MG63 (cell line): ENCODE data around the gene THSD7A. TPM values are rescaled to one million over a fixed set of nuclear protein-coding genes. Genes with fewer than 3 reads are reported as not detected.

Source experiments
- DNase-seq: peaks from one replicate; pipeline ENCODE4 v3.0.0-alpha.2; 2020
- H3K27me3 ChIP-seq: fragments of 250-450 bp; sonication (Bioruptor Pico); 2 replicates; pipeline ENCODE4 v1.5.1; 2020; ENCODE audit warnings: mild to moderate bottlenecking, moderate library complexity
- H3K36me3 ChIP-seq: fragments of 250-450 bp; sonication (Bioruptor Pico); 2 replicates; pipeline ENCODE4 v1.5.1; 2020; ENCODE audit warnings: mild to moderate bottlenecking, moderate library complexity
- H3K4me3 ChIP-seq: fragments of 250-450 bp; sonication (Bioruptor Pico); 2 replicates; pipeline ENCODE4 v1.5.1; 2020; ENCODE audit warnings: mild to moderate bottlenecking, moderate library complexity
- H3K9me3 ChIP-seq: fragments of 250-450 bp; sonication (Bioruptor Pico); 2 replicates; pipeline ENCODE4 v1.5.1; 2020; ENCODE audit warnings: mild to moderate bottlenecking, moderate library complexity
- total RNA-seq: library from RNA; depleted of rRNA; stranded (reverse); fragments of >200 nt; shearing (Covaris generic); gene quantifications from 2 replicates; pipeline ENCODE4 v1.2.3, GENCODE V29; 2014; ENCODE audit warnings: low replicate concordance

Gene THSD7A
- total RNA-seq, 1 experiment from 2014 or later, result not detected

- no peak for DNase-seq
- Histone ChIP-seq H3K4me3 (no peak overlapping the region), H3K27me3 (no peaks in the 10 kb centered on the region), H3K9me3 (no peaks in the 10 kb centered on the region; the same call in 1 of the 2 replicates), H3K36me3 (no peaks in the 10 kb centered on the region)
Measured at GRCh38 chr7:11355399-11356005, 476.5 kb downstream of the THSD7A start.

- DNase-seq, result no peak
Measured at GRCh38 chr7:11346302-11346701, 485.7 kb downstream of the THSD7A start.

GRCh38 chr7:11345621-11346020 lies 486.4 kb downstream of the THSD7A start:
- Histone ChIP-seq H3K4me3 (no peak overlapping the region), H3K9me3 (no peaks in the 10 kb centered on the region), H3K36me3 (no peaks in the 10 kb centered on the region), H3K27me3 (no peaks in the 10 kb centered on the region)
- no peak for DNase-seq

More at GRCh38 chr7:11346302-11346701, 485.7 kb downstream of the THSD7A start:
- Histone ChIP-seq H3K36me3 (no peaks in the 10 kb centered on the region), H3K27me3 (no peaks in the 10 kb centered on the region), H3K9me3 (no peaks in the 10 kb centered on the region), H3K4me3 (no peak overlapping the region)

GRCh38 chr7:11343818-11344413 lies 488.1 kb downstream of the THSD7A start:
- H3K27me3 ChIP-seq, result no peaks in the 10 kb centered on the region

GRCh38 chr7:11343136-11343535 lies 488.9 kb downstream of the THSD7A start:
- DNase-seq, result no peak
- no peaks in the 10 kb centered on the region for H3K9me3 ChIP-seq

More at GRCh38 chr7:11343818-11344413, 488.1 kb downstream of the THSD7A start:
- Histone ChIP-seq H3K9me3 (no peaks in the 10 kb centered on the region), H3K4me3 (no peak overlapping the region), H3K36me3 (no peaks in the 10 kb centered on the region)
- DNase-seq, result no peak

GRCh38 chr7:11341285-11341944 lies 490.6 kb downstream of the THSD7A start:
- Histone ChIP-seq H3K36me3 (no peaks in the 10 kb centered on the region), H3K9me3 (no peaks in the 10 kb centered on the region), H3K27me3 (no peaks in the 10 kb centered on the region), H3K4me3 (no peak overlapping the region)
- no peak for DNase-seq

More at GRCh38 chr7:11343136-11343535, 488.9 kb downstream of the THSD7A start:
- no peaks in the 10 kb centered on the region for H3K36me3 ChIP-seq
- H3K4me3 ChIP-seq, result no peak overlapping the region
- no peaks in the 10 kb centered on the region for H3K27me3 ChIP-seq

GRCh38 chr7:11336432-11336831 lies 495.6 kb downstream of the THSD7A start:
- Histone ChIP-seq H3K9me3 (no peaks in the 10 kb centered on the region), H3K4me3 (no peak overlapping the region), H3K27me3 (no peaks in the 10 kb centered on the region), H3K36me3 (no peaks in the 10 kb centered on the region)
- DNase-seq, result no peak

- no peaks in the 10 kb centered on the region for H3K9me3 ChIP-seq
Measured at GRCh38 chr7:11335947-11336346, 496.1 kb downstream of the THSD7A start.

GRCh38 chr7:11332865-11333228 lies 499.2 kb downstream of the THSD7A start:
- Histone ChIP-seq H3K4me3 (no peak overlapping the region), H3K9me3 (no peaks in the 10 kb centered on the region), H3K27me3 (no peaks in the 10 kb centered on the region), H3K36me3 (no peaks in the 10 kb centered on the region)
- no peak for DNase-seq

More at GRCh38 chr7:11335947-11336346, 496.1 kb downstream of the THSD7A start:
- H3K4me3 ChIP-seq, result no peak overlapping the region
- no peak for DNase-seq
- H3K27me3 ChIP-seq, result no peaks in the 10 kb centered on the region
- no peaks in the 10 kb centered on the region for H3K36me3 ChIP-seq

- Histone ChIP-seq H3K9me3 (no peaks in the 10 kb centered on the region), H3K36me3 (no peaks in the 10 kb centered on the region), H3K4me3 (no peak overlapping the region), H3K27me3 (no peaks in the 10 kb centered on the region)
- DNase-seq, result no peak
Measured at GRCh38 chr7:11332186-11332864, 499.7 kb downstream of the THSD7A start.

- H3K9me3 ChIP-seq, result no peaks in the 10 kb centered on the region
- no peaks in the 10 kb centered on the region for H3K27me3 ChIP-seq
- no peak overlapping the region for H3K4me3 ChIP-seq
- no peaks in the 10 kb centered on the region for H3K36me3 ChIP-seq
- no peak for DNase-seq
Measured at GRCh38 chr7:11331128-11332102, 500.6 kb downstream of the THSD7A start.

GRCh38 chr7:11330717-11331116 lies 501.3 kb downstream of the THSD7A start:
- DNase-seq, result no peak
- H3K9me3 ChIP-seq, result no peaks in the 10 kb centered on the region
- H3K36me3 ChIP-seq, result no peaks in the 10 kb centered on the region
- no peaks in the 10 kb centered on the region for H3K27me3 ChIP-seq
- no peak overlapping the region for H3K4me3 ChIP-seq

GRCh38 chr7:11330208-11330607 lies 501.8 kb downstream of the THSD7A start:
- H3K4me3 ChIP-seq, result no peak overlapping the region
- no peak for DNase-seq
- H3K27me3 ChIP-seq, result no peaks in the 10 kb centered on the region
- no peaks in the 10 kb centered on the region for H3K9me3 ChIP-seq
- H3K36me3 ChIP-seq, result no peaks in the 10 kb centered on the region

GRCh38 chr7:11329626-11330025 lies 502.4 kb downstream of the THSD7A start:
- Histone ChIP-seq H3K27me3 (no peaks in the 10 kb centered on the region), H3K9me3 (no peaks in the 10 kb centered on the region), H3K4me3 (no peak overlapping the region), H3K36me3 (no peaks in the 10 kb centered on the region)
- no peak for DNase-seq

- Histone ChIP-seq H3K9me3 (no peaks in the 10 kb centered on the region), H3K36me3 (no peaks in the 10 kb centered on the region), H3K4me3 (no peak overlapping the region), H3K27me3 (no peaks in the 10 kb centered on the region)
- no peak for DNase-seq
Measured at GRCh38 chr7:11328309-11328708, 503.7 kb downstream of the THSD7A start.

GRCh38 chr7:11327633-11328032 lies 504.4 kb downstream of the THSD7A start:
- Histone ChIP-seq H3K9me3 (no peaks in the 10 kb centered on the region), H3K36me3 (no peaks in the 10 kb centered on the region), H3K4me3 (no peak overlapping the region), H3K27me3 (no peaks in the 10 kb centered on the region)
- no peak for DNase-seq
